HG02588 (cell line): ENCODE measurements around the gene KAZN.
"Not testable (repeated sequence)": the region's sequence is repeated elsewhere in the genome, so short reads cannot be mapped to it uniquely, and the experiment has no call there.

Experiments used
- ATAC-seq: cut with Tn5 transposase; IDR thresholded peaks from one replicate; pipeline ENCODE4 v1.9.1; 2021; ENCODE audit warnings: mild to moderate bottlenecking, moderate library complexity; ENCODE audit not compliant: unreplicated experiment

The KAZN gene

DNA sequence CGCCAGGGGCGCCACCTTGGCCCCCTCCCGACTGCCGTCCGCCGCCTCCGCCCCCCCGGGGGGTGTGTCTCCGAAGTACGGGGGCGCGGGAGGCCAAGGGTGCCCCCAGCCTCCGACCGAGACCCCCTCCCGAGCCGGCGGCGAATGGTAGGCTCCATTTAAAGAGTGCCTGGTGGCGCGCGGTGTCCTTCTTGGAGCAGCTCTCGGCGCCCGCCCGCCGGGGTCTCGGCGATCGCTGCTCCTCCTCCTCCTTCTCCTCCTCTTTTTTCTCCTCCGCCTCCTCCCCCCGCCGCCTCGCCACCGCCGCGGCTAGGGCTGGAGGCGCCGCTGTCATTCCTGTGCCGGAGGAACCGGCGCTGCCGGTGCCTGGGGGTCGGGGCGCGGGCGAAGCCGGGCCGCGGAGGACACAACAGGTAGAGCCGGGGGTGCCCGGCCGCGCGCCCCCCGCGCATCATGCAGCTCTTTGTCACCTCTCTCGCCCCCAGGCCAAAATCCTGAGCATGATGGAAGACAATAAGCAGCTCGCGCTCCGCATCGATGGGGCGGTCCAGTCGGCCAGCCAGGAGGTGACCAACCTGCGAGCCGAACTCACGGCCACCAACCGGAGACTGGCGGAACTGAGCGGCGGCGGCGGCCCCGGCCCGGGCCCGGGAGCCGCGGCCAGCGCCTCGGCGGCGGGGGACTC is at the start of gene KAZN:
KAZN (plus strand) TSS at position 188 of the 685 bp plus-strand sequence.
- ATAC-seq: no peak

DNA sequence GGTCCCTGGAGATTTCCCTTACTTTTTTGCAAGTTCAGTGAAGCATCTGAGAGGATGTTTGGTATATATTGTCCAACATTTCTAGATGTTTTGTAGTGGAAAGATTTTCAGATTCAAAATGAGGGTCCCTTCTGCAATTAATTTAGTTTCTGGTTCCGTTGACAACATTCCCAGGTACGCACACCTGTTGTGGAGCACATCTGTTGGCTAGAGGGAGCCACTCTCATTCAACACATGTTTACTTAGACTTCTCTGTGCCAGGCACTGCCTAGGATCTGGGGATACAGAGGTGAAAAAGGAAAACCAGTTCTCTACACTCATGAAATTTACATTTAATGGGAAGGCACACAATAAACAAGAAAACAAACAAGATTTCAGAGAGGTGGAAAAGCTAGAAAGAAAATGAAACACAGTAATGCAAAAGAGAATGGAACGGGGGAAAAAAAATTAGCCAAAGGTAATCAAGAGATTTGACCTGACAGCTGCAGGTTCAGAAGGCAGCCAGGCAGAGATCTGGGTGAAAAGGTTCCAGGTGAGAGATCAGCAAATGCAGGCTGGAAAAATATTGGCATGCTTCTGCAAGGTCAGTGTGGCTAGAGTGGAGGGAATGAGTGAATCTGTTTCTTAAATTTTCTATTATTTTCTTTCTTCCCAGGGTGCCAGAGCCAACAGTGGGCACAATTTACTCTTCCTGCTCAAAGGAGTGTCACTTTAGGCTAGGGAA is 48.4 kb upstream of the KAZN start:
- ATAC-seq: no peak

DNA sequence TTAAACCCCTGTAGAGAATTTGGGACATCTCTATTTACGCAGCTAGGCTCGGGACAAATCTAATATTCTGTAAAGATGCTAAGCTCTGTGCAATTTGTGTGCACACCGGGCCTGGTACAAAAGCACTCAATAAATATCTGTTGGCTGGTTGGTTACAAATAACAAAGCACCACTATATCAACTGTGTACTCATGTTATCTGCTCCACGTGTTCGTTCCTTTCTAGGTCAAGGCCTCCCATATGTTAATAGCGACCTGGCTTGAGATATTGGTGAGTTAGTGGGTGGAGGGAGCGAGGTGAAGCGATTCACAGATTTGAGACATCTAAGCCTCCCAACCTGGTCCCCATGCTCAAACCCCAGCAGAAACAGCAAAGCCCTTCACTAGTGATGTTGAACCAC is 47.1 kb upstream of the KAZN start:
- ATAC-seq: no peak

DNA sequence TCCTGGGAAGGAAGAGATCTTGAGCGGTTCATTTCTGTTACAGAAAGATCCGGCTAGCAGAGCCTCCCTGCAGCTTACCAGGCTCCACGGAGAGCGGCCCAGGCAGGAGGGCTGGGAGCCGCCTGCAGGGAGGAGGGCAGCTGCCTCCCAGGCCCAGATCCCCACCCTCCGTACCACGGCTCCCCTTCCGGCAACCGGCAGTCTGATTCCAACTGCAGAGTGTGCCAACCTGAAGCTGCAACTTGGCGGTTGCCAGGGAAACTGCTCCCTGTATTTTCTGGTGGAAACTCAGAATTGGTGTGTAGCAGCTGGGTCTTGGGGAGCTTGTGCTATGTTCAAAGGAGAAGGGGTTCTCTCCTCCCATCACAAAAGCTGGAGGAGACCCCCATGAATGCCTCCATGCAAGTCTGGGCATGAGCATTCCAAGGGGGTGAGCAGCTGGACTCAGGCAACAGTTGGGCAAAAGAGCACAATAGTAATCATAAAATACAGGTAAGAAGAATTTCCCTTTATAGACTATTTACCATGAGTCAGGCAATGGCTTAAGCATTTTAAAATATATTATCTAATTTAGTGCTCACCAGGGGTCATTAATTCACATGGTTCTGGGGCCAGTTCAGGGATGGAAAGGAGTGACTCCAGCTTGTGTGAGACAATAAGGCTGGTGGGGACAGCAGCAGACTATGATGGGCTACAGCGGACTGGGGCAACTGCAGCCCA is 46.1 kb upstream of the KAZN start:
- ATAC-seq: no peak

DNA sequence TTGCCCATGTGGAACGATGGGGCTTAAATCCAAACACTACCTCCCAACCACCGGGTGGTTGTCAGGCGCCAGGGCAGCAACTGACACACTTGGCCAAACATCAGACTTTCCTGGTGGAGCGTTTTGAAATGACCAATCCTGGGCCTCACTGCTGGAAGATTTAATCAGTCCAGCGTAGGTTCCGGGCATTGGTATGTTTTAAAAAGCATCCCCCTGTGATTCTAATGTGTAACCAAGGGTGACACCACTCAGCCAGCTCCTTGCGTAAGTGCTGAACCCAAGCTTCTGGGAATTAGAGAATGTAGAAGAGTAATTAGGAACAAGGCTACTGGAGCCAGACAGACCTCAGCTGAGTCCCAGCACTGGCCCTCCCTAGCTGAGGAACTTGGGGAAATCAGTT is 44.8 kb upstream of the KAZN start:
- ATAC-seq: no peak

DNA sequence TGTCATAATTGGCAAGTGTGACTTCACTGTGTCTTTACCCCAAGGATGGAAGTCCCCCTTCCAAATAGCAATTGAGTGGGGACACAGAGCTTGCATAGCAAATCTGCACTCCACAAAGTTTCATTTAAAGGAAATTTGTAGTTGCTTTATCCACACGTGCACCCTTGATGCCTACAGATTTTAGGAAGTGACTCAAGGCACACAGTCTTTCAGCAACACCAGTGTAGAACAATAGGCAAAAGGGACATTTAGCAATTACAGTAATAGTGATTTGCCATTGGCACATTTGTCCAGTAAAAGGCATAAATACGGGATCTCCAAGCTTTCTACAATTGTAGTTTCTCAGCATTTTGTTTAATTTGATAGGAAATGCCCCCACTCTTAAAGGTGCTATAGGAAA is 43.4 kb upstream of the KAZN start:
- ATAC-seq: no peak

DNA sequence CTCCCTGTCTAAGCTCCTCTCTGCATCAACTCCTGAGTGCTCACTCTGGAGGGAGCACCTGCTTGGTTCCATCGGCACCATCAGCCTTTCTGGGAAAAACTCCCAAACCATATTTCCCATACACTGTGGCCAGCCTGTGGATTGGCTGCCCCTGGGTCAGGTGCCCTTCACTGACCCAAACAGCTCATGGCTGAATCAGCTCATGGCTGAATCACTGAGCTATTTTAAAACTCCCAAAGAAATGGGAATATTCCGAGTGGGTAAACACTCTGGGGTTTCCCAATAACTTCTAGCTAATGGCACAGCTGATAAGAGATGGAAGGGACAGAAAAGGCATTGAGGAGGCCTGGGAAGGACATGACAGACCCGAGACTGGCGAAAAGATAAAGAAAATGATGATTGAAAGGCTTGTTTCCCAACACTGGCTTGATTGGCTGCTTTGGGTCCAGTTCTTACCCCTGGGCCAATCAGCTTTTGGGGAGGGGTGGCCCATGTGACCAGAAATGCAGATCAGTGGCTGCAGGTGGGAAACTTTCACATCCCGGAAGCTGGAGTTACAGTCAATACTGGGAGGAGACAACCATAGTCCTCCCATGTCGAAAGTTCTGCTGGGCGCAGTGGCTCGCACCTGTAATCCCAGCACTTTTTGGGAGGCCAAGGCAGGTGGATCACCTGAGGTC is 37.3 kb upstream of the KAZN start:
- no peak for ATAC-seq

DNA sequence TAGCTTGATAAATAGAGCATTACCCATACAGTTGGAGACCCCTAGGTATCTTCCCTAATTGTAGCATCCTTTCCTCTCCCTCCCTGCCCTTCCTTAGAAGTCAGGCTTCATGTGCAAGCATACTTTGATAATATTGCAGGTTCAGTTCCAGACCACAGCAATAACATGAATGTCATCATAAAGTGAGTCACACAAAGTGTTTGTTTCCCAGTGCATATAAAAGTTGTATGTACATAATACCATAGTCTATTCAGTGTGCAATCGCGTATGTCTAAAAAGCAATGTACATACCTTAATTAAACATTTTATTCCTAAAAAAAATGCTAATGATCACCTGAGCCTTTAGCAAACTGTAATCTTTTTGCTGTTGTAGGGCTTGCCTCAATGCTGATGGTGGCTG is 33.4 kb upstream of the KAZN start:
- ATAC-seq: no peak

DNA sequence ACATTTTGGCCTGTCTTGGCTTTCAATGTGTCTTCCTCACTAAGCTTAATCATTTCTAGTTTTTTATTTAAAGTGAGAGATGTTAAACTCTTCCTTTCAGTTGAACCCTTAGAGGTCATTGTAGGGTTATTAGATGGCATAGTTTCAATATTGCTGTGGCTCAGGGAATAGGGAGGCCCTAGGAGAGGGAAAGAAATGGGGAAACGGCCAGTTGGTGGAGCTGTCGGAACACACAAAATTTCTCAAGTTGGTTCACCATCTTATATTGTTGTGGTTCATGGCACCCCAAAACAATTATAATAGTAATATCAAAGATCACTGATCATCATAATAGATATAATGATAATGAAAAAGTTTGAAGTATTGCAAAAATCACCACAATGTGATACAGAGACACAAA is 31.4 kb upstream of the KAZN start:
- ATAC-seq: no peak

DNA sequence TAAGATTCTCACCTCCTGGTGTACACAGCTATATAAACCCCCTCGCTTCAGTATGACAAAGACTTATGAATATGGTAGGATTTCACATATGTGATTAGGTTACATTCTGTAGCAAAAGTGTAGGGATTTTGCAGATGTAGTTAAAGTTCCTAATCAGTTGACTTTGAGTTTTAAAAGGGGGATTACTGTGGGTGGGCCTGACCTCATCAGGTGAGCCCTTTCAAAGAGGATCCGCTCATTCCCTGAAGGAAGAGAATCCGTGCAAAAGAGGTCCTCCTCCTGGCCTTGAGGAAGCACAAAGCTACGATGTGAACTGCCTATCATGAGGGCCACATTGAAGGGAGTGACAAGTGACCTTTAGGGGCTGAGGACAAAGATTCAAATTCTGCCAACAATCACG is 30.6 kb upstream of the KAZN start:
- no peak for ATAC-seq

DNA sequence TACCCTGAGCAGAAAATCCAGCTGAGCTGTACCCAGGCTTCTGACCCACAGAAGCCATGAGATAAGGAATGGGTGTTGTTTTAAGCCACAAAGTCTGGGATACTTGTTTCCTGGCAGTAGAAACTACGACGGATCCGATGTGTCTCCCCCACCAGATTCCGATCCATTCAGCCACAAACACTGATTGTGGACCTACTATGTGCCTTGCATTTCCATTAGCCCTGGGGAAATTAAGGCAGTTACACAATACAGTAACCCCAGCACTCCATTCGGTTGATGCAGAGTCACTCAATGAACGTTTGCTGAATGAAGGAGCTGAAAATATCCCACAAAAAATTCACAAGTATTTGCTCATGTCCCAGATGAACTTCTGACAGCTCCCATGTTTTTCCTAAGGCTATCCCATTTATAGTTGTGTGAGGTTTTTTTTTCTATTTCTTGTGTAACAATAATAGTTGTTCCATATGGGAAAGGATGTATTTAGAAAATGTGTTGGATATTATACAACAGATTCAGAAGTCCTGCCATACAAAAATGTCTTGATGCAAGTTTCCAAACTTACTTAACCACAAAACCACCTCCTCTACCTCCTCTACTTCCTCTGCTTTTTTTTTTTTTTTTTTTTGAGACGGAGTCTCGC is 29.6 kb upstream of the KAZN start:
- ATAC-seq: no peak

DNA sequence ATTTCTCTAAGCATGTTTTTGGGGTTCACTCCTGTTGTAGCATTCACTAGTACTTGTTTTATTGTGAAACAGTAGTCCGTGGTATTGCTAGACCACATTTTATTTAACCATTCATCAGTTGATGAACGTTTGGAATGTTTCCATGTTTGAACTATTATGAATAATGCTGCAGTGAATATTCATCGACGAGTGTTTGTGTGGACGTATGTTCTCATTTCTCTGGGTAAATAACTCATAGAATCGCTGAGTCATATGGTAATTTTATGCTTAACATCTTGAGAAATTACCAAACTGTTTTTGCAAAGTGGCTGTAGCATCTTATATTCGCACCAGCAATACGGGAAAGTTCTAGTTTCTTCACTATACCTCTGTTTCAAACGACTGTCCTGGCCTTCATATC is 28.0 kb upstream of the KAZN start:
- no peak for ATAC-seq

DNA sequence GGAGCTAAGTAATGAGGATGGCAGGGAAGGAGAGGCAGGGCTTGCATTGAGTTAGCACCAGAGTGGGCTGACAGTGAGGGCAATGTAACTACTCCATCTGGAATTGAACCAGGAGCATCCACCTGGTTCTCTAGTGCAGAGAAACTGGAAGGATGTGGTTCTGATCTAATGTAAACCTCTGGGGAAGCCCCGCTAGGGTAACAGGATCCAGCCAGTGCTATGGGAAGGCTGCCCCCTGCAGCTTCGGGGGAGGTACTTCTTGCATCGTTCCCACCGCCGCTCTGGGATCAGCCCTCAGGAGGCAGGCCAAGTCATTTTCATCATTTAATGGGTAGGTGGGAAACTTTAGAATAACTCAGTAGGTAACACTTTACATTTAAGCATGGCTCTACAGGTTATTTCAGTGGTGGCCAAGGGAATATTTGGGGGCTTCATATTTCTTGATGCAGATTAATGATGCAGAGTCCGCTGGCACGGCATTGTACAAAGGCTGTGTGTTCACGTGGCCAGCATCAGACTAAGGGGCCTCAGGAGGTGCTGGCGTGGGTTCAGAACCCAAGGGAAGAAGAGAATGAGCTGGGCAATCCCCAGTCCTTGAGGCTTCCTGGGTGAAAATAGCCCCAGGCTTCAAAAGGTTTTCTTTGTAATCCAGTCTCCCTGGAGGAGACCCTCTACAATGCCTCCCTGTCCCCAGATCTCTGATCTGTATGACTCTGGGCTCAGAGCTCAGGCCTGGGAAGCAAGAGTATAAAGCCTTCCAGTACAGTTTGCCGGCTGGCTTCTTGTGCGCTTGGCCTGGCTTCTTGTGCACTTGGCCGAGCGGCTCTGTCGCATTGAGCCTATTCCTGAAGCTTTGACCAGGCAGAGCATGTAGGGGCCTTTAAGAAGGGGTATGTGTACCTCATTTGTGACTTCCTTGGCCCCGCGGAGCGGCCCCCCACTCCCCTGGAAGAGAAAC is 26.4 kb upstream of the KAZN start:
- no peak for ATAC-seq

DNA sequence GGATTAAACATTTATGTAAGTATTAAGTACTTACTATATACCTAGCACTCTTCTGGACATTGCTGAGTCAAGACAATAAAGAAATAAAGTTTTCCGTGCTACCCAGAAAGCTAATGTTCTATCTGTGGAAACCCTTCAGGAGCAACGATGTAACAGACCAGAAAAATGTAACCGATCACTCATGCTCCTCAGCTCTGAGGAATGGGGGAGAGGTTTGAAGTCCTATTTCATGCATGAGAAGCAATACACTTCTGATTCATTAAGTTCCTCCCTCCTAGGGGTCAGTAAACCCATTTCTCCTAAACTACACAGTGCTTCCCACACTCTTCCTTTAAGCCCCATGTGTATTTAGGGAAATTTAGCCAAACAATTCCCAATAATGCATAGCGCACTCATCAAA is 25.6 kb upstream of the KAZN start:
- ATAC-seq: no peak

DNA sequence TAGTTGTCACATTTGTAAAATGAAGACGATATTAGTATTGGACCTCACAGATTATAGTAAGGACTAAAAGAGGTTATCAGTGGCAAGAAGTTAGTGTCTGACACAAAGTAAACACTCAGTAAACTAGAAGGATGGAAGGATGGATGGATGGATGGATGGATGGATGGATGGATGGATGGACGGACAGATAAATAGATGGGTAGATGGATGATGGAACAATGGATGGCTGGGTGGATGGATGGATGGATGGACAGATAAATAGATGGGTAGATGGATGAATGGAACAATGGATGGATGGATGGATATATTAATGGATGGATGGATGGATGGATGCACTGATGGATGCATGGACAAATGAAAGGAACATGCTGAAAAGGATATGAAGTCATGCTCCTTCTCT is 22.3 kb upstream of the KAZN start:
- no peak for ATAC-seq

DNA sequence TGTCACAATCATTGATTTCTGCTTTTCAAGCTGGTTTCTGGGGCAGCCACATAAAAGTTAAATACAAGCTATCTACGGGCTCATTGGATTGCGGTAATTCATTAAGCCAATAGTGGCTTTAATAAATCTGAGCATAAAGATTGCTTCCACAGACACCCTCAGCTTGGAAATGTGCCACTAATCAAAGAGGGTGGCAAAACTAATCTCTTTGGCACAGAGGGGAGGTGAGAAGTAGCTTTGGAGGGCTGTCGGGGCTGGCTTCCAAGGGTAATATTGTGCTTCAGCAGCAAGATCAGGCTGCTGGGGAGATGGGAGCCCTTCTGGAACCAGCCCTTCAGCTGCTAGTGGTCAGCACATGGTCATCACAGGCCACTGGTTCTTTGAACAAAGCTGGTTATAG is 21.2 kb upstream of the KAZN start:
- ATAC-seq: no peak

DNA sequence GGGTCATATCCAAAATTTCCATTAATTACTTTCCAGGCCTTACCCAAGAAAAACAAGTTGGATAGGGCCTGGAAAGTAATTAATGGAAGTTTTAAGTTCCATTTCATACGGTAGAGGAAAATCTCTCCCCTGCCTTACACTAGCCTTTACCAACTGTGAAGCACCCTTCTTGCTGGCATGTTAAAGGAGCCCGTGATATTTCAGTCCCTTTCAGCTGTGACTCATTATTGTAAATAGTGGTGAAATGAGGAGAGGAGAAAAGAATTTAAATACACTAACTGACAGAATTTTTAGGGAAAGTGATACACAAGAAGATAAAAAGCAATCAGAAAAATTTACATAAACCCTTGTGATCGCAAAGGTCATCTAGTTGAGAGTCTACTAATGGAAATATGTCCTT is 20.3 kb upstream of the KAZN start:
- no peak for ATAC-seq

DNA sequence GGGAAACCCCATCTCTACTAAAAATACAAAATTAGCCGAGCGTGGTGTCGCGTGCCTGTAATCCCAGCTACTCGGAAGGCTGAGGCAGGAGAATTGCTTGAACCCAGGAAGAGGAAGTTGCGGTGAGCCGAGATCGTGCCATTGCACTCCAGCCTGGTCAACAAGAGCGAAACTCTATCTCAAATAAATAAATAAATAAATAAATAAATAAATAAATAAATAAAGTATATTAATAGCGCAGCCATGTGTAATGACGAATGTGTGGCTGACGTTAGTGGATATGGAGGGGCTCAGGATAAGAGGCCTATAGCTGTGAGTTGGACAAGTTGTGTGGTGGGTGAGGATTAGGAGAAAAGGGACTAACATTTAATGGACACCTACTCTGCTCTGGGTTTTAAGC is 18.2 kb upstream of the KAZN start:
- ATAC-seq: not testable (repeated sequence)

DNA sequence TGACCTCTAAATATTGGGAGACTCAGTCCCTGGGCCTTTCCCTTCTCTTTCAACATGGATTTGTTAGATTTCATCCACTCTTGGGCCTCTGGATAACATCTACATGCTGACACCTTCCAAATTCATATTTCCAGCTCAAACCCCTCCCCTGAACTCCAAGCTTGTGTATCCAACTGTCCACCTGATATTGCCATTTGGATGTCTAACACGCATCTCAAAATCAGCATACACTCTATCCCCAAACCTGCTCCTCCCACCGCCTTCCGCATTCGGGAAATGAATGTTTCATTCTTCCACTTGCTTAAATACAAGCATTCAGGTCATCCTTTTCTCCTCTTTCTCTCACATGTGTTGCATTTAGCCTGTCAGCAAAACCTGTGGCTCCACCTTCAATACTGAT is 17.5 kb upstream of the KAZN start:
- no peak for ATAC-seq

DNA sequence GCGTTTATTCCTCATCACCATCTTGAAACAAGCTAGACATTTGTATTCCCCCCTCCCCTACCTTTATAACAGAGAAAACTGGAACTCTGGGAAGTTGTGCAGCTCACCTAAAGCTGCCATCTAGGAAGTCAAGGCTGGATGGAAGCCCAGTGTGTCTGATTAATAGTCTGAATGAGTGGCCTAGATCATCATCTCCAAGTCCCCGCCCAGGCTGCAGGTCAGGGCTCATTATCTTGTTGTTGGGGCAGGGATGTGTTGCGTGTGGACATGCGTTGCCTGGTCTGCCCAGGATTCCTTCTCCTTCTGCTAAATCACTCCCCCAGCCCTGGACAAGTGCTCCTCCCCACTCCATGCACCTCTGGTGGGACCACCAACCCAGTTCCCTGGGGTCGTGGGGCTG is 14.7 kb upstream of the KAZN start:
- ATAC-seq: no peak
